Breast epithelium (tissue), 3 donors: ENCODE data around the gene TRPC4AP.

Experiments used
- POLR2AphosphoS5 ChIP-seq, 3 donors: sonication (generic); formaldehyde crosslinking; IDR thresholded peaks; one replicate each; pipeline ENCODE4 v1.6.1; 2017; ENCODE audit warnings: antibody characterized with exemption in 3 of 3
- TF ChIP-seq, protein P1 (sequence below), 3 donors: fragments of 450-650 bp; IDR thresholded peaks; one replicate each; pipeline ENCODE4 v1.5.1; 2016 to 2017; ENCODE audit warnings: antibody characterized with exemption in 3 of 3, mild to moderate bottlenecking in 3 of 3, moderate library complexity in 3 of 3

DNA sequence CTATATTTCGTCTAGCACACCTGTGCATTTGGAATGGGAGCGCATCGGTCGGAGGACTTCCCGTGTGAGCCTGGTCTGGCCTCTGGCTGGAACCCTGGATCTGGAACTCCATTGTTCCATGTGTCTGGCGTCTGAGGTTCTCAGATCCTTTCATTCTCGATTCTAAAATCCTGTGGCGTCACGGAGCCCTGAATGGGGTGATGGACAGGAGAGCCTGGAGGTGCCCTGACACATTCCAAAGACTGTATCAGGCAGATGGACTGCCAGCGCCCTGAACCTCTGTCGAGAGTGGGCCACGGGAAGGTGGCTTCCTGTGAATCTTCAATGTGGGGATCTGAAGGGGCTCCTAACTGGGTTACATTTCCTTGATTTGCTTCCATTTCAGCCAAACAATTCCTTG lies 116.3 kb downstream of the TRPC4AP start:
- TF ChIP-seq, protein P1, sequence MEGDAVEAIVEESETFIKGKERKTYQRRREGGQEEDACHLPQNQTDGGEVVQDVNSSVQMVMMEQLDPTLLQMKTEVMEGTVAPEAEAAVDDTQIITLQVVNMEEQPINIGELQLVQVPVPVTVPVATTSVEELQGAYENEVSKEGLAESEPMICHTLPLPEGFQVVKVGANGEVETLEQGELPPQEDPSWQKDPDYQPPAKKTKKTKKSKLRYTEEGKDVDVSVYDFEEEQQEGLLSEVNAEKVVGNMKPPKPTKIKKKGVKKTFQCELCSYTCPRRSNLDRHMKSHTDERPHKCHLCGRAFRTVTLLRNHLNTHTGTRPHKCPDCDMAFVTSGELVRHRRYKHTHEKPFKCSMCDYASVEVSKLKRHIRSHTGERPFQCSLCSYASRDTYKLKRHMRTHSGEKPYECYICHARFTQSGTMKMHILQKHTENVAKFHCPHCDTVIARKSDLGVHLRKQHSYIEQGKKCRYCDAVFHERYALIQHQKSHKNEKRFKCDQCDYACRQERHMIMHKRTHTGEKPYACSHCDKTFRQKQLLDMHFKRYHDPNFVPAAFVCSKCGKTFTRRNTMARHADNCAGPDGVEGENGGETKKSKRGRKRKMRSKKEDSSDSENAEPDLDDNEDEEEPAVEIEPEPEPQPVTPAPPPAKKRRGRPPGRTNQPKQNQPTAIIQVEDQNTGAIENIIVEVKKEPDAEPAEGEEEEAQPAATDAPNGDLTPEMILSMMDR (IDR thresholded peaks at IDR 0.05), result no peak
- no peak for TF ChIP-seq POLR2AphosphoS5 (IDR thresholded peaks at IDR 0.05)
